ENCODE measurements around the gene C10orf105. TPM values are rescaled to one million over a fixed set of nuclear protein-coding genes. Genes with fewer than 3 reads are reported as not detected.

C10orf105 gene
- total and polyA plus RNA-seq, 2 of the 13 experiments (the other 11 are each of a cell fraction or from before 2014, with no cell fraction given): not detected

DNA sequence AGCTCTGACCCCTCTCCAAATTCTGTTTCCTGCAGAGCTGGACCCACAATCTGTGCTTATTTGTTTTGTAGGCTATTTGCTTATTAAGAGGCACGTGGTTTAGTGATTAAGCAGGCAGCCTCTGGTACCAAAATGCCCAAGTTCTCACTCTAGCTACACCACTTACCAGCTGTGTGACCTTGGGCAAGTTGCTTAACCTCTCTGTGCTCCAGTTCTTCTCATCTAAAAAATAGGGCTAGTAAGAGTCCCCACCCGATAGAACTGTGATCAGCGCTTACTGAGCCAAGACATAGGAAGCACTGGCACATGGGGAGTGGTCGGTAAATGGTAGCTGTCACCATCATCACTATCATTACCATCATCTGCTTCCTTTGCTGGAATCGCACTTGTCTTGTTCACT is 20.8 kb downstream of the C10orf105 start:
- Histone ChIP-seq H3K4me1 (ENCODE audit: insufficient read depth, low read length) (peaks cover 17% of the 10 kb centered on the region), H3K79me2 (ENCODE audit: insufficient read depth, low read length) (no peaks in the 10 kb centered on the region), H3K9ac (ENCODE audit: insufficient read depth, low read depth, low read length) (no peak overlapping the region), H2AFZ (ENCODE audit: low read length) (no peak overlapping the region), H3K27ac (ENCODE audit: extremely low read length, insufficient read depth, low read length) (no peak overlapping the region), H3K9me3 (ENCODE audit: low read length) (no peaks in the 10 kb centered on the region), H4K20me1 (ENCODE audit: insufficient read depth, low read length) (no peaks in the 10 kb centered on the region), H3K27me3 (ENCODE audit: control insufficient read depth in 1 of 2, insufficient read depth in 2 of 2, low read length in 2 of 2) (peaks cover 1 to 32% of the 10 kb centered on the region in 2 experiments; a peak in 3 of 5 replicates), H3K4me3 (replicated peaks in 1 of 3; ENCODE audit: insufficient read depth in 1 of 3, low read depth in 2 of 3, low read length in 3 of 3) (no peak overlapping the region), H3K4me2 (ENCODE audit: low read depth, low read length) (no peak overlapping the region), H3K36me3 (replicated peaks in 1 of 2; ENCODE audit: control insufficient read depth in 1 of 2, insufficient read depth in 2 of 2, low read length in 2 of 2) (no peaks in the 10 kb centered on the region)
- no peak for ATAC-seq
- no TSS peak for BruUV-seq (replicated peaks)
- in situ Hi-C loops (cut with HindIII; ENCODE audit: extremely low pct_ligation_motif_present, low pct_unique_long_range_greater_than_20kb): no loop called here
- FAIRE-seq: no peak
- intact Hi-C loops (cut with micrococcal nuclease; ENCODE audit: unreplicated experiment): no loop called here
- no peak for TF ChIP-seq CREB1 (IDR thresholded peaks at IDR 0.05)
- TF ChIP-seq CREB1 (CRISPR knock-in tag; IDR thresholded peaks at IDR 0.05): no peak
- peak; percentile 68; the same call in 1 of the 2 replicates for TF ChIP-seq ZNF768 (CRISPR knock-in tag; IDR thresholded peaks at IDR 0.05)
- DNase-seq (ENCODE audit: low spot score): no peak
- ChIA-PET CTCF (ENCODE audit: low intra/inter-chr PET ratio, low total read pairs) (no interaction called here), POLR2A (no interaction called here)
- 36% methylated on average over 4 of the region's 5 CpGs for WGBS (ENCODE audit: low lambda C conversion rate)

DNA sequence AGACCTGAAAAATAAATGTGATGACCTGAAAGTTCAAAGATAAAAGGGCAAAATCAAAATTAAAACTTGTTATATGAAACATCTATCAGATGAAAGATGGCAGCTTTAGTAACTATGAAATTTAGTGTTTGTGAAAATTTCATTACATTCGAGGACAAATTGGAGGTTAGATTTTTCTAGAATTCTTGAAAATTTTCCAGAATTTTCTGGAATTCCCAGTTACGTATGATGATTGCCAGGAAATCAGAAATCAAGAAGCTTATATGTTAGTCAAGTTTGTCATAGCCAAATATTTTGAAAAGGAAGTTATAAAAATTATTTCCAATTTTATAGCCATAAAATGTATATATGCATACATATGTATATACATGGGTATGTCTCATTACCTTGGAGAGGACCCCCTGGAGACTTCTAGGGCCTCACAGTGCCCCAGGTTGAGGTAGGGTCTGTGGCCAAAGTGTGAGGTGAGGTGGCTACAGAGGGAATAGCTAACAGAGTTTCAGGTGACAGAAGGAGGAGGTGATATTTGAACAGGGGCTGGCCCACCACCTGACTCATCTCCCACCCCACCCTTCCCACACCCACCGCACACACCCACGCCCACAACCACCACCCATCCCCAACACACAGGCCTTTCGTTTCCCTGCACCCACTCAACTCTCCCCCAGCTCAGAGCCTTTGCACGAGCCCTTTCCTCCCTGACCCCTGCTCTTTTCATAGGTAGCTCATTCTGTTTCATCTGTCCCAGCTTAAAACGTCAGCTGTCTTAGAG is 21.5 kb downstream of the C10orf105 start:
- Histone ChIP-seq H2AFZ (ENCODE audit: low read length) (no peak overlapping the region), H3K79me2 (ENCODE audit: insufficient read depth, low read length) (no peaks in the 10 kb centered on the region), H3K27ac (ENCODE audit: extremely low read length, insufficient read depth, low read length) (no peak overlapping the region), H3K36me3 (replicated peaks in 1 of 2; ENCODE audit: control insufficient read depth in 1 of 2, insufficient read depth in 2 of 2, low read length in 2 of 2) (no peaks in the 10 kb centered on the region), H3K9ac (ENCODE audit: insufficient read depth, low read depth, low read length) (no peak overlapping the region), H3K27me3 (ENCODE audit: control insufficient read depth in 1 of 2, insufficient read depth in 2 of 2, low read length in 2 of 2) (peaks cover 1 to 31% of the 10 kb centered on the region in 2 experiments; a peak in 4 of 5 replicates), H3K4me2 (ENCODE audit: low read depth, low read length) (no peak overlapping the region), H4K20me1 (ENCODE audit: insufficient read depth, low read length) (no peaks in the 10 kb centered on the region), H3K4me3 (replicated peaks in 1 of 3; ENCODE audit: insufficient read depth in 1 of 3, low read depth in 2 of 3, low read length in 3 of 3) (no peak overlapping the region), H3K4me1 (ENCODE audit: insufficient read depth, low read length) (peaks cover 17% of the 10 kb centered on the region), H3K9me3 (ENCODE audit: low read length) (no peaks in the 10 kb centered on the region)
- ATAC-seq: no peak
- 2% methylated on average over 7 of the region's 7 CpGs for whole genome bisulfite sequencing (ENCODE audit: low lambda C conversion rate)
- ChIA-PET CTCF (ENCODE audit: low intra/inter-chr PET ratio, low total read pairs) (no interaction called here), POLR2A (no interaction called here)
- in situ Hi-C loops (cut with HindIII; ENCODE audit: extremely low pct_ligation_motif_present, low pct_unique_long_range_greater_than_20kb) (no loop called here), intact Hi-C loops (cut with micrococcal nuclease; ENCODE audit: unreplicated experiment) (no loop called here)
- DNase-seq (ENCODE audit: low spot score): no peak
- BruUV-seq (replicated peaks): no TSS peak
- FAIRE-seq: no peak
- no peak for TF ChIP-seq HOXD1 (CRISPR knock-in tag; IDR thresholded peaks at IDR 0.05)
- TF ChIP-seq MAFF (IDR thresholded peaks at IDR 0.05; ENCODE audit: low read depth, low read length): no peak
- no peak for TF ChIP-seq ZNF615 (CRISPR knock-in tag; IDR thresholded peaks at IDR 0.05; ENCODE audit: borderline replicate concordance)
- no peak for TF ChIP-seq POGZ (CRISPR knock-in tag; IDR thresholded peaks at IDR 0.05)
- no peak for TF ChIP-seq NFKB2 (CRISPR knock-in tag; IDR thresholded peaks at IDR 0.05; ENCODE audit: borderline replicate concordance)
- TF ChIP-seq, protein P1, sequence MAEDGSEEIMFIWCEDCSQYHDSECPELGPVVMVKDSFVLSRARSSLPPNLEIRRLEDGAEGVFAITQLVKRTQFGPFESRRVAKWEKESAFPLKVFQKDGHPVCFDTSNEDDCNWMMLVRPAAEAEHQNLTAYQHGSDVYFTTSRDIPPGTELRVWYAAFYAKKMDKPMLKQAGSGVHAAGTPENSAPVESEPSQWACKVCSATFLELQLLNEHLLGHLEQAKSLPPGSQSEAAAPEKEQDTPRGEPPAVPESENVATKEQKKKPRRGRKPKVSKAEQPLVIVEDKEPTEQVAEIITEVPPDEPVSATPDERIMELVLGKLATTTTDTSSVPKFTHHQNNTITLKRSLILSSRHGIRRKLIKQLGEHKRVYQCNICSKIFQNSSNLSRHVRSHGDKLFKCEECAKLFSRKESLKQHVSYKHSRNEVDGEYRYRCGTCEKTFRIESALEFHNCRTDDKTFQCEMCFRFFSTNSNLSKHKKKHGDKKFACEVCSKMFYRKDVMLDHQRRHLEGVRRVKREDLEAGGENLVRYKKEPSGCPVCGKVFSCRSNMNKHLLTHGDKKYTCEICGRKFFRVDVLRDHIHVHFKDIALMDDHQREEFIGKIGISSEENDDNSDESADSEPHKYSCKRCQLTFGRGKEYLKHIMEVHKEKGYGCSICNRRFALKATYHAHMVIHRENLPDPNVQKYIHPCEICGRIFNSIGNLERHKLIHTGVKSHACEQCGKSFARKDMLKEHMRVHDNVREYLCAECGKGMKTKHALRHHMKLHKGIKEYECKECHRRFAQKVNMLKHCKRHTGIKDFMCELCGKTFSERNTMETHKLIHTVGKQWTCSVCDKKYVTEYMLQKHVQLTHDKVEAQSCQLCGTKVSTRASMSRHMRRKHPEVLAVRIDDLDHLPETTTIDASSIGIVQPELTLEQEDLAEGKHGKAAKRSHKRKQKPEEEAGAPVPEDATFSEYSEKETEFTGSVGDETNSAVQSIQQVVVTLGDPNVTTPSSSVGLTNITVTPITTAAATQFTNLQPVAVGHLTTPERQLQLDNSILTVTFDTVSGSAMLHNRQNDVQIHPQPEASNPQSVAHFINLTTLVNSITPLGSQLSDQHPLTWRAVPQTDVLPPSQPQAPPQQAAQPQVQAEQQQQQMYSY (CRISPR knock-in tag; IDR thresholded peaks at IDR 0.05): no peak
- no peak for TF ChIP-seq ZBTB1 (CRISPR knock-in tag; IDR thresholded peaks at IDR 0.05; ENCODE audit: borderline replicate concordance)
